ENCODE results near the gene RGS1.

RGS1 gene

DNA sequence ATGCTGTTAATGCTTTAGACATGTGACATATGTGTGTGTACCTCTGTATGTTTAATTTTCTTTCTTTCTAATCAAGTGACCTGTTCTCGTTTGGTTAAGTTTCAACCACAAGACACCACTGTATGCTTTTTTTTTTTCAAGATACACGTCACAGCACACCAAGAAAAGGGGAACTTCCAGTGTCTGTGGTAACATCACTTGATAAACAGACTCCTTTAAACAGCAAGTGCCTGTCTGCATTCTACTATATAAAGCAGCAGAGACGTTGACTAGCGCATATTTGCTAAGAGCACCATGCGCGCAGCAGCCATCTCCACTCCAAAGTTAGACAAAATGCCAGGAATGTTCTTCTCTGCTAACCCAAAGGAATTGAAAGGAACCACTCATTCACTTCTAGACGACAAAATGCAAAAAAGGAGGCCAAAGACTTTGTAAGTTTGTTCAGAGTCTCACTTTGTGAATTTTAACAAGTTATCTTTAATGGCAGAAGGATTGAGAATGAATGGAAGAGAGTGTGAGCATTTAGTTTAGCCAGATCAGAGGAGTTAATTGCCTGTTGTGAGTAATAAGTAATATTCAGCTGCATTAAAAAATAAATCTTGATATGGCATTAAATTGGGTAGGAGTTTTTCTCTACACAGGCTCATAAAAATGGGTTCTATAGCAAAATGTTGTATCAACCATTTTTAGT, at the start of gene RGS1:
RGS1 (plus strand) TSS at position 275 of the 691 bp plus-strand sequence; CDS start at position 295, 20 bp downstream.
- DNase-seq: peak; percentile 76

DNA sequence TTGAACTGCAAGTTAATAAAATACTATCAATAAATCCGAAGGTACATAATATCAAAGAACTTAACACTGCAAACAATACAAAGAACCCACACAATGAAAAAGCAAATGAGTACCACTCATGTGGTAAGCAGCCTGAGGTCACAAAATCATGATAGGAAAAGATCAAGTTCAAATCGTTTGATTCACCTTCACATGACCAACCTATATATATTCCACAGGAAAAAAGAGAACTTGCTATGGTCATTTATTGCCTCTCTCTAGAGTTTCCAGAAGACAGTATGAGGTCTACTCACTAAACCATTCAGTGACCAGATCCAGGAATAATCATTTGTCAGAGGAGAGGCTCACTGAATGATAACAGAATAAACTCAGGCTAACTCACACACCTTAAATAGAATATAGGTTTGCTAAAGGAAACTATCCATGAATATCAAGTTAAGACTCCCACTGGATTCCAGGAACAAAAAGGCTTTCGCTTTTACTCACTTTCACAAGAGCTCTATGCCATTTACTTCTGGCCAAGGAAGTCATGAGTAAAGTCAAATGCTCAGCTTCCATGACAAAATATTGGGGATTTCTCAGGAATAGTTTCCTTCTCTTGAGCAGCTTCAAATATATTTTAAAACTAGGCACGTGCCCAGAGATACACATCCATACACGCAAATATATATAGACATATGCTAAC, 48.3 kb upstream of the RGS1 start:
- no peak for DNase-seq

DNA sequence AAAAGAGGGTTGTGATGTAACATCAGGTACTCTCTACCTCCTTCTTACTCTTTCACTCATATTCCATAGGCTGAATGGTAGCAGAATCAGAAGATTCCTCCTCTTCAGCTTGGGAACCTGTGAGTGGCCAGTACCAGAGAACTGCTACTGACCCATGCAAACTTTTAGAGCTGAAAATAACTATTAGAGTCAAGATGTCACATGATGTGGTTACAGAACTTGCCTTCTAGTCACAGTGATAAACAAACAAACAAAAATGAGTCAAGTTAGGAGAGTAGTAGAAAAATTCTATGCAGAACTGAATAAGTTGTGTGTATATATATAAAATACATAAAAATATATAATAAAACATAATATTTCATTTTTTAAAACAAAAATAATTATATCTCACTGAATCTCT, 47.6 kb upstream of the RGS1 start:
- no peak for DNase-seq

DNA sequence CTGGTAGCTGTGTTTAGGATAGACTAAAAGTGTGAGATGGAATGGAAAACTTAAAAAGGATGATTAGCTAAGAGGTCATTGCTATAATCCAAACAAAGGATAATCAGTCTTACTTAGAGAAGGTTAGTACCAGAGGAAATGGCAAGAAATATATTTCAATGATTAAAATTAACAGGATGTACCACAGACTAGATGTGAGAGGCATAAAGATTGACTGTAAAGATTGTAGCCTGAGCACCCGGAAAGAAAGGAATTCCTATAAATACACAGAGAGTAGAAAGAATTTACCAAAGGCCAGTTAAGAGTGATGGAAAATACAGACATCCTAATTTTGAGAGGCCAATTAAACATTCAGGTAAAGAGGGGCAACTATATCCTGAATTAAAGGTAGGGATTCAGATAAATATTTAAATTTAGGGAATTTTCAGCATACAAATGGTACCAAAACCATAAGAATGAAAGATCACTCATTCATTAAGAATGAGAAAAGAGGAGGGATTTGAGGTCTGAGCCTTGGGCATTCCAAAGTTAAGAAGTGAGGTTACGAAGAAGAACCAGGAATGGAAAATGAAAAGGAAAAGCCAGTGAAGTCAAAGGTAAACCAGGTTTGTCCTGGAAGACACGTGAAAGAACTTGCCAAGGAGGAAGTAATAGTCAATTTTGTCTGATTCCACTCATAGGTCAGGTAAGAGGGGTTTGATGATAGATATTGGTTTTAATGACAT, 46.4 kb upstream of the RGS1 start:
- no peak for DNase-seq

GRCh38 chr1:192529811-192530210, 45.8 kb upstream of the RGS1 start:
- no peak for DNase-seq

- no peak for DNase-seq
Measured at GRCh38 chr1:192530254-192530653, 45.3 kb upstream of the RGS1 start.

DNA sequence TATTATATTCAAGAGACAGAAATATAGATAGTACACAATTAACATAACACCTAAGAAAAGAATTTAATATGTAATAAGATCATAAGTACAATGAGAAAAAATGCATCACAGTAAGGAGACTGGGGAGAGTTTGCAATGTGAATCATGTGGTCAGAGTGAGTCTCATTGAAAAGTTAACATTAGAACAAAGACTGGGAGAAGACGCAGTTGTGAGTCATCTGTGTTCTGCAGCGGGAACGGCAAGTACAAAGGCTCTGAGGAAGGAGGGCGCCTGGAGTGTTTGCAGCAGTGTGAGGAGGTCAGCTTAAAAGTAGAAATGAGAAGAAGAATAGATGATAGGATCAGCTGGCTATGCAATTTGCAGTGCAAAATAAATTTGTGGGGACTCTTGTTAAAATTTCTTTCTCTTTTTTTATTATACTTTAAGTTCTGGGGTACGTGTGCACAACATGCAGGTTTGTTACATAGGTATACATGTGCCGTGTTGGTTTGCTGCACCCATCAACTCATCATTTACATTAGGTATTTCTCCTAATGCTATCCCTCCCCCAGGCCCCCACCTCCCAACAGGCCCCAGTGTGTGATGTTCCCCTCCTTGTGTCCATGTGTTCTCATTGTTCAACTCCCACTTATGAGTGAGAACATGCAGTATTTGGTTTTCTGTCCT, 44.4 kb upstream of the RGS1 start:
- DNase-seq: peak; percentile 13

DNA sequence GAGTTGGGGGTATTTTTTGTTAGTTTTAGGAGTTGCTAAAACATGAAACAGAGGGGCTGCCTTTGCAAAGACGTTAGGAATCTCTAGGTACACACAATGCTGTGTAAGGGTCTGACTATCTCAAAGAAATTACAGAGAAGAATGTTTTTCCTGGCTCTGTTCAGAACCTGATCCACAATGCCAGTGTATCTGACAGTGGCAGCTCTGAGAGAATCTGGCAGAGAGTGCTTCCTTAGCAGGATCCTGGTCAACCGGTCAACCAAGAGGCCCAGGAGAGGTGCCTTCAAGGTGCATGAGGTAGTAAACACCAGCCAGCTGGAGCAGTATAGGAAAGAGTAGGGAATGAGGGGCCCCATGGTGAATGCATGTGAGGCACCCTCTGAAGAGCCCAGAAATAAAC, 40.9 kb upstream of the RGS1 start:
- no peak for DNase-seq

GRCh38 chr1:192535916-192536664, 39.5 kb upstream of the RGS1 start:
- DNase-seq: no peak

- peak; percentile 12 for DNase-seq
Measured at GRCh38 chr1:192538407-192539296, 36.9 kb upstream of the RGS1 start.

GRCh38 chr1:192539297-192540092, 36.1 kb upstream of the RGS1 start:
- no peak for DNase-seq

DNA sequence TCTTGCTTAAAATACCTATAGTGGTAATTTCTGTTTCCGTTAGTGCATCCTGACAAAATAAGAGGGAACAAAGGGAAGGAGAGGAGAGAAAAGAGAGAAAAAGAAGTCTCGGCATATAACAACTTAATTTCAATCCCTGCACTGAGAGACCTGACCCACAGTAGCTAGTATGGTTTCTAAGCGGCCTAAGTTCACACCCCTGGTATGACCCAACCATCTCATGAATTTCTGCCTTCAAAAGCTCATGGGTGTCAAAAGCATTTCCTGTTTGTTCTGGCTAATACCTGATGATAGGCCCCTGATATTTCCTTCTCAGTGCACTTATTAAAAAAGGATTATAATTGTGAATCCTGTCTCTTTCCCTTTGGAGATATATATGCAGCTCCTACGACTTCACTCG, 32.1 kb upstream of the RGS1 start:
- DNase-seq: no peak

DNA sequence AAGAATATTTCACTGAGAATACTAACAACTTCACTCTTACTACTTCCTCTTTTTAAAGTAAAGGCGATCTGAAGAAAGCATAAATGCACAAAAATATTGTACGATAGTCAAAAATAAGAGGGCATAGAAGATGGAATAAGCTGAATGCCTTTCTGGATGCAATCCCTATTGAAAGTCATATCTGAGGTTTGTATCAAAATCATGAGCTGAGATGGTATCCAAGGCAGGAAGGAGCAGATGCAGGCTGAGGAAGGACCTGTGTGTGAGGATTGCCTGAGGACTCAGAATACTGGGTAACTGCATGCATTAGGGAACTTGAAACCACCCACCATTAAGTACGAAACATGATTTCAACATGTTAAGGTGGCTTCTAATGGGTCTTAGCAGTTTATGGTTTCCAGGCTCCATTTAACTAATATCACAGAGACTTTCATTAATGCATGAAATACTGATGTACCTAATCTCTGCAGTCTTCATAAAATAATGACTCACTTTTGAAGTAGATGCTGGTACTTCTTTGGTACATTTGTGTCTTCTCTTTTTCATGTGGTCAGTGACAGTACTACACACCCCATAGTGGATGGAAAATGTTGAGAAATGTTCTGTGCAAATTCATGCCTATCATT, 29.6 kb upstream of the RGS1 start:
- no peak for DNase-seq

- no peak for DNase-seq
Measured at GRCh38 chr1:192546596-192547190, 28.9 kb upstream of the RGS1 start.

DNA sequence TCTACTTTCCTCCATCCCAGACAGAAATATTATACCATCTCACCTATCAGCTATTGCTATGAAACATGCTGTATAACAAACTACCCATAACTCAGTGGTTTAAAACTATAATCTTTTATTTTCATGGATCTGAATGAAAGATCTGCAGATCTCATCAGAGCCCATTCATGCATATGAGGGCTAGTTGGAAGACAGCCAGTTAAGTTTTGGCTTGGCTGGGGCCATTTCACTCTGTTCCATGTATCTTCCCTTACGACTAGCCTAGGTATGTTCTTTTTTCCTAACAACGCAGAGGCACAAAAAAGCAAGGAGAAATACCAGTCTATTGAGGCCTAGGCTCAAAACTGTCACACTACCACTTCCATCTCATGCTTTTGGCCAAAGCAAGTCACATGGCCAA, 28.1 kb upstream of the RGS1 start:
- no peak for DNase-seq

GRCh38 chr1:192549937-192550336, 25.6 kb upstream of the RGS1 start:
- DNase-seq: no peak

- no peak for DNase-seq
Measured at GRCh38 chr1:192550922-192551534, 24.5 kb upstream of the RGS1 start.

- DNase-seq: no peak
Measured at GRCh38 chr1:192552760-192553191, 22.8 kb upstream of the RGS1 start.

DNA sequence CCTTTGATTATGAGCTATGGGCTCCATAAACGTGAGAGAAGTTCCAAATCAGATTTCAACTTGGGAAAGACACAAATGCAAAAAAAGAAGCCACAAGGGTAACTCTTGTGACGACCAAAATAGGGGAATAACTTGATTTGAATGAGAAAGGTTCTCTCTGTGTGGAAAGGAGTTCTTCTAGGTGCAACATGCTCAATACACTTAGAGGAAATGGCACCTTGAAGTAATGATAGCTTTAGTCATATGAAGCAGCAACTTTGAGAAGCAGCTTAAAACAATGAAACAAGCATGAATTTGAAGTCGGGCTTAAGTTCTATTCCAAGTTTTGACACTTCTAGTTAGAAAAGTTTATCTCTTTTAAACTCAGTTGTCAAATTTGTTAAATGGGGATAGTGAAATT, 21.8 kb upstream of the RGS1 start:
- no peak for DNase-seq

Measured in CD4-positive, alpha-beta T cell treated with Interferon gamma for 1 hour (primary cell).